ENCODE results near the gene CES1. TPM values are rescaled to one million over a fixed set of nuclear protein-coding genes. Genes with fewer than 3 reads are reported as not detected.
"Not testable (repeated sequence)": the region's sequence is repeated elsewhere in the genome, so short reads cannot be mapped to it uniquely, and the experiment has no call there.

CES1 gene
- total RNA-seq, 2 experiments from 2014 or later, result 0.46 to 0.89 TPM

DNA sequence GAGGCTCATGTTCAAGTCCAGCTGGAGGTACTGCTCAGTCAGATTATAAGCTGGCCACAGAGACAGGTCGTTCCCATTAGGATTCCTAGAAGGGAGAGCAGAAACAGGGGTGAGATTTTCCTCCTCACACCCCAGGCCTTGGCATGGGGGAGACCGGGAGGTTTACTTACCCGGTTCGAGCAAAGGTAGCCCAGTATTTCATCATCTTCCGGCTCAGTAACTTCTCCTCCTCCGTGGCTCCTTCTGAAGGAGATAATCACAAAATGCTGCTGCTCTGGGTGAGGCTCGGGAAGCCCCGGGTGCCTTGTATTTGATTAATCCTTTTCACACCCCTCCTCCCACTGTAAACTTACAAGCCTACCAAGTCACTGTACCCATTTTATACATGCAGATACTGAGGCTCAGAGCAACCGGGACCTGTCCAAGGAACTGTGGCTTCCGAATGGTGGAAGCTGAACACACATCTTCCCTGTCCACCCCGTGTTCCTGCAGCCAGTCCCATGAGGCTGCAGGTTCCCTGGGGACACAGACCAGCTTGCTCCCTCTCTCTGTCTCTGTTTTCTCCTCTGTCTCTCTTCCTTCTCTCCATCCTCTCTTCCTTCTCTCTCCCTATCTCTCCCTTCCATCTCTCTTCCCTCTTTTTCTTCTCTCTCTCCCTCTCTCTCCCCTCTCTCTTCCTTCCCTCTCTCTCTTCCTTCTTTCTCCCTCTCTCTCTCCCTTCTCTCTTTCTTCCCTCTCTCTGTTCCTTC is 13.9 kb upstream of the CES1 start:
- Mint-ChIP-seq H3K4me3 (no peak overlapping the region), H3K4me1 (no peaks in the 10 kb centered on the region), H3K9me3 (no peaks in the 10 kb centered on the region), H3K36me3 (ENCODE audit: low read depth) (no peaks in the 10 kb centered on the region), H3K27ac (no peak overlapping the region), H3K27me3 (peaks cover 7% of the 10 kb centered on the region)
- POLR2A ChIA-PET, result no interaction called here
- no peak for DNase-seq
- CTCF ChIA-PET, result no interaction called here

DNA sequence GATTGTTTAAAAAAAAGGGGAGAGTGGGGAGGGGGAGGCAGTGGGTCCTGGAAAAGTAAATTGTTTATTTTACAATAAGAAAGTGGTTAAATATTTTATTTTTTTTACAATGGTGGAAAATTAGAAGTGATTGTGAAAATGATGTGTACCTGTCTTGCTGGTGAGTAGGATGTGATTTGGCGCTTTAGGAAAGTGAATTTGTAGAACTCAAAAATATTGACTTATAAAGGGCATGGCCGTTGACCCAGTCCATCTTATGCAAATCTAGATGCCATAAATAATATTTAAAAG is 10.2 kb upstream of the CES1 start:
- Mint-ChIP-seq H3K4me1 (peaks cover 4% of the 10 kb centered on the region), H3K9me3 (no peaks in the 10 kb centered on the region), H3K36me3 (ENCODE audit: low read depth) (no peaks in the 10 kb centered on the region), H3K27ac (no peak overlapping the region), H3K4me3 (no peak overlapping the region), H3K27me3 (peaks cover 10% of the 10 kb centered on the region)
- POLR2A ChIA-PET, result no interaction called here
- no peak for DNase-seq
- CTCF ChIA-PET, result interaction anchor here (2.0 kb wide), 1 partner anchor 378 kb away, joined by 8 read pairs; no protein-coding TSS in a partner anchor

- peaks cover 10% of the 10 kb centered on the region for H3K27me3 Mint-ChIP-seq
- no peaks in the 10 kb centered on the region for H3K36me3 Mint-ChIP-seq (ENCODE audit: low read depth)
- POLR2A ChIA-PET, result no interaction called here
Observed at GRCh38 chr16:55842369-55843104, 9.6 kb upstream of the CES1 start.

GRCh38 chr16:55839115-55839514 is 6.2 kb upstream of the CES1 start:
- no peak for DNase-seq
- Mint-ChIP-seq H3K36me3 (ENCODE audit: low read depth) (no peaks in the 10 kb centered on the region), H3K4me3 (no peak overlapping the region), H3K27me3 (peaks cover 5% of the 10 kb centered on the region), H3K27ac (no peak overlapping the region), H3K4me1 (peaks cover 4% of the 10 kb centered on the region), H3K9me3 (no peaks in the 10 kb centered on the region)
- ChIA-PET CTCF (no interaction called here), POLR2A (no interaction called here)

More at GRCh38 chr16:55842369-55843104, 9.6 kb upstream of the CES1 start:
- DNase-seq, result peak; percentile 32
- peaks cover 4% of the 10 kb centered on the region for H3K4me1 Mint-ChIP-seq
- no peak overlapping the region for H3K27ac Mint-ChIP-seq
- H3K9me3 Mint-ChIP-seq, result no peaks in the 10 kb centered on the region
- CTCF ChIA-PET, result interaction anchor here (2.0 kb wide), 1 partner anchor 377 kb away, joined by 8 read pairs; no protein-coding TSS in a partner anchor
- H3K4me3 Mint-ChIP-seq, result no peak overlapping the region

GRCh38 chr16:55836158-55836611 is 3.3 kb upstream of the CES1 start:
- H3K36me3 Mint-ChIP-seq (ENCODE audit: low read depth), result no peaks in the 10 kb centered on the region

GRCh38 chr16:55835581-55835980 is 2.7 kb upstream of the CES1 start:
- CTCF ChIA-PET, result no interaction called here
- H3K27ac Mint-ChIP-seq, result no peak overlapping the region
- DNase-seq, result no peak
- H3K36me3 Mint-ChIP-seq (ENCODE audit: low read depth), result no peaks in the 10 kb centered on the region
- peaks cover 3% of the 10 kb centered on the region for H3K27me3 Mint-ChIP-seq
- no peak overlapping the region for H3K4me3 Mint-ChIP-seq
- peaks cover 4% of the 10 kb centered on the region for H3K4me1 Mint-ChIP-seq
- POLR2A ChIA-PET, result no interaction called here
- no peaks in the 10 kb centered on the region for H3K9me3 Mint-ChIP-seq

More at GRCh38 chr16:55836158-55836611, 3.3 kb upstream of the CES1 start:
- CTCF ChIA-PET, result no interaction called here
- Mint-ChIP-seq H3K27ac (no peak overlapping the region), H3K4me1 (peaks cover 4% of the 10 kb centered on the region), H3K4me3 (no peak overlapping the region), H3K9me3 (no peaks in the 10 kb centered on the region), H3K27me3 (peaks cover 3% of the 10 kb centered on the region)
- POLR2A ChIA-PET, result no interaction called here
- no peak for DNase-seq

DNA sequence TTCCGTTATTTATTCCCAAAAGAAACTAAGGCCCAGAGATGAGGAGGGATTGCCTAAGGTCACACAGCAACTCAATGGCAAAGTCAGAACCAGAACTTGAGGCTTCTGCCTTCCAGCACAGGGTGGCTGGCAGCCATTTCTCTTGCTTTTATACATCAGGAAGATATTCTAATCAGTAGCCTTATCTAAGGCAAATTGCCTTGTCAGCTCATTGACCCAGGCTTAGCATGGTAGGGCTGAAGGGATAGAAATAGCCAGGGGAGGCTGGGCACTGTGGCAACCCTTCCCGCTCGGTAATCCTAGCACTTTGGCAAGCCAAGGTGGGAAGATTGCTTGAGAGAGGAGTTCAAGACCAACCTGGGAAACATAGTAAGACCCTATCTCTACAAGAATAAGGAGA is 2.3 kb upstream of the CES1 start:
- H3K4me1 Mint-ChIP-seq; H3K4me3 Mint-ChIP-seq; H3K27ac Mint-ChIP-seq; H3K9me3 Mint-ChIP-seq; CTCF ChIA-PET; DNase-seq; H3K27me3 Mint-ChIP-seq; POLR2A ChIA-PET; H3K36me3 Mint-ChIP-seq (ENCODE audit: low read depth): not testable (repeated sequence)

GRCh38 chr16:55834049-55834448 is 1.2 kb upstream of the CES1 start:
- peaks cover 2% of the 10 kb centered on the region for H3K27me3 Mint-ChIP-seq
- no peaks in the 10 kb centered on the region for H3K4me1 Mint-ChIP-seq
- H3K27ac Mint-ChIP-seq, result no peak overlapping the region
- no peak for DNase-seq
- H3K9me3 Mint-ChIP-seq, result no peaks in the 10 kb centered on the region
- CTCF ChIA-PET, result no interaction called here
- H3K36me3 Mint-ChIP-seq (ENCODE audit: low read depth), result no peaks in the 10 kb centered on the region
- no peak overlapping the region for H3K4me3 Mint-ChIP-seq
- POLR2A ChIA-PET, result no interaction called here

DNA sequence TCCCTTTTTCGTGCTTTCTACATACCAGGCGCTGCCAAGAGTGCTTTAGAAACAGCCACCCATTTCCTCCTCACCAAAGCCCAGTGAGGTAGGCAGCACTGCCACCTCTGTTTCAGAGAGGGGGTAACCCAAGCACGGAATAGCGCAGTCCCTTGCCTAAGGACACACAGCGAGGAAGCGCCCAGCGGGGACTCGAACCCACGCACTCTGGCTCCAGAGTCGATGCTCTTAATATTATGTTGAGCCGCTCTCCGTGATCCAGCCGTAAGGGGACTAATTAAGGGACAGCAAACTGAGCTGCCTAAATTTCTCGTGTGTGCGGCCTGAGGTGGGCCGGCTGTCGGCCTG is 497 bp downstream of the CES1 start:
- POLR2A ChIA-PET, result no interaction called here
- H3K27me3 Mint-ChIP-seq, result no peaks in the 10 kb centered on the region
- no peak overlapping the region for H3K4me3 Mint-ChIP-seq
- DNase-seq, result no peak
- H3K36me3 Mint-ChIP-seq (ENCODE audit: low read depth), result no peaks in the 10 kb centered on the region
- H3K4me1 Mint-ChIP-seq, result no peaks in the 10 kb centered on the region
- no peak overlapping the region for H3K27ac Mint-ChIP-seq
- H3K9me3 Mint-ChIP-seq, result no peaks in the 10 kb centered on the region
- CTCF ChIA-PET, result no interaction called here

- Mint-ChIP-seq H3K9me3 (no peaks in the 10 kb centered on the region), H3K4me1 (no peaks in the 10 kb centered on the region), H3K36me3 (ENCODE audit: low read depth) (no peaks in the 10 kb centered on the region), H3K27ac (no peak overlapping the region), H3K27me3 (no peaks in the 10 kb centered on the region), H3K4me3 (no peak overlapping the region)
- ChIA-PET POLR2A (no interaction called here), CTCF (interaction anchor here (0.7 kb wide), 1 partner anchor 292 kb away, joined by 3 read pairs; no protein-coding TSS in a partner anchor)
- no peak for DNase-seq
Observed at GRCh38 chr16:55830658-55831294, 2.1 kb downstream of the CES1 start.

DNA sequence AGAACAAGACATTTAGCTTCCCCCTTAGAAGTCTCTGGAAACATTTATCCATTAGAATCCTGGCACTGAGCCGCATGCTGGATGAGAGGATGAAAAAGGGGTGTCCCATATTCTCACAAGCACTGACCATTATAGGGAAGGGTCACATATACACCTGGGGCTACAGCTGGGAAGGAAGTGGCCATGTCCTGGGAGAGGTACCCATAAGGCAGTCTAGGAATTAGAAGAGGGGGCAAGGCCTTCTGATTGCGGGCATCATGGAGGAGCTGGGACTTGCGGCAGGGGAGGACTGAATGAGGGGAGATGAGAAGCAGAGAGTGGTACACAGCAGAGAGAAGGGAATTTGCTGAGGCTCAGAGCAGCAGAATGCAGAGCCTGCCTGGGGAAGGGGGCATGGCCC is 3.7 kb downstream of the CES1 start:
- H3K36me3 Mint-ChIP-seq (ENCODE audit: low read depth); H3K4me3 Mint-ChIP-seq; H3K9me3 Mint-ChIP-seq; POLR2A ChIA-PET; H3K27ac Mint-ChIP-seq; H3K27me3 Mint-ChIP-seq; H3K4me1 Mint-ChIP-seq; DNase-seq; CTCF ChIA-PET: not testable (repeated sequence)

DNA sequence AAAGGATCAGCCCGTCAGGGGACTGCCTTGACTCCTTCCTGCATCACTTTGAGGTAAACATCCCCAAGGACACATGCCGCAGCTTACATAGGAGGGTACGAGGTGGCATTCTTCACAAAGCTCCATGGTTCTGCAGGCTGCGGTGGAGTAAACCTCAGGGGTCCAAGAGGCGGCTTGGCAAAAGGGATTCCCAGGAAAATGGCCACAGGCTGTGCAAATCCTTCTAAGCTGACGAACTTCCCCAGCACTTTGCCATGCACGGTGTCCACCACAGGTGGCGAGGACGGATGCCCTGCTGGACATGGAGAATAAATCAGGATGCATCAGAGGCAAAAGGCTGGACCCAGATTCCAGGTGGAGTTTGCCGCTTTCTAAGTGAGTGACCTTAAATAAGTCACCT is 4.2 kb downstream of the CES1 start:
- CTCF ChIA-PET, result no interaction called here
- Mint-ChIP-seq H3K4me1 (no peaks in the 10 kb centered on the region), H3K9me3 (no peaks in the 10 kb centered on the region), H3K36me3 (ENCODE audit: low read depth) (no peaks in the 10 kb centered on the region), H3K27ac (no peak overlapping the region), H3K4me3 (no peak overlapping the region), H3K27me3 (no peaks in the 10 kb centered on the region)
- POLR2A ChIA-PET, result no interaction called here
- DNase-seq, result no peak

- ChIA-PET CTCF (no interaction called here), POLR2A (no interaction called here)
- no peaks in the 10 kb centered on the region for H3K36me3 Mint-ChIP-seq (ENCODE audit: low read depth)
- H3K9me3 Mint-ChIP-seq, result no peaks in the 10 kb centered on the region
- no peaks in the 10 kb centered on the region for H3K4me1 Mint-ChIP-seq
- DNase-seq, result no peak
- H3K27me3 Mint-ChIP-seq, result no peaks in the 10 kb centered on the region
- H3K27ac Mint-ChIP-seq, result no peak overlapping the region
- H3K4me3 Mint-ChIP-seq, result no peak overlapping the region
Observed at GRCh38 chr16:55825115-55825728, 7.7 kb downstream of the CES1 start.
